Measurements from ENCODE around the gene SETD4. TPM values are rescaled to one million over a fixed set of nuclear protein-coding genes. Genes with fewer than 3 reads are reported as not detected.
A peak's percentile ranks its signal among the peaks of the same experiment; 100 is the strongest.

SETD4 gene
- total RNA-seq, 2 experiments from 2014 or later = 11.0 to 17.6 TPM

DNA sequence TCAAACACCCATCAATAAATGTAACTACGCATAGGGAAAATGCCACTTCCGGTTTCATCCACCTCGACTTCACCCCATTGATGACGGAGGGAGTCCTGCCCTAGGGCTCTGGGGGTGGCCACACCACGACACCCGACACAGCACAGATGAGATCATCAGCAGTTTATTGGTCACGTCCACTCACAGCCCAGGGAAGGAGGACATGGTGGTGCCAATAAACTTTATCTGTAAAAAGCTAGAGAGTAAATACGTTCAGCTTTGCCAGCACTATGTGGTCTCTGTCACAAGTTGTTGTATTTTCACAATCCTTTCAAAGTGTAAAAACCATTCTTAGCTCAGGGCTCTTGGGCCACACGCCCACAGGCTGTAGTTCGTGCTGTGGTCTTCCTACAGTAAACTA, 16.3 kb downstream of the SETD4 start:
- Mint-ChIP-seq H3K4me3 (no peak overlapping the region), H3K9me3 (ENCODE audit: low read depth) (no peaks in the 10 kb centered on the region), H3K27me3 (no peaks in the 10 kb centered on the region), H3K36me3 (ENCODE audit: low read depth) (peaks cover 44% of the 10 kb centered on the region), H3K27ac (no peak overlapping the region), H3K4me1 (peaks cover 4% of the 10 kb centered on the region)
- CTCF ChIA-PET = interaction anchor here (1.0 to 1.9 kb wide), 2 partner anchors 16 to 69 kb away, joined by 4 read pairs; no protein-coding TSS in a partner anchor
- POLR2A ChIA-PET = no interaction called here
- DNase-seq (no peak), ATAC-seq (no peak)
- intact Hi-C loops (cut with DNase I, micrococcal nuclease) = no loop called here

DNA sequence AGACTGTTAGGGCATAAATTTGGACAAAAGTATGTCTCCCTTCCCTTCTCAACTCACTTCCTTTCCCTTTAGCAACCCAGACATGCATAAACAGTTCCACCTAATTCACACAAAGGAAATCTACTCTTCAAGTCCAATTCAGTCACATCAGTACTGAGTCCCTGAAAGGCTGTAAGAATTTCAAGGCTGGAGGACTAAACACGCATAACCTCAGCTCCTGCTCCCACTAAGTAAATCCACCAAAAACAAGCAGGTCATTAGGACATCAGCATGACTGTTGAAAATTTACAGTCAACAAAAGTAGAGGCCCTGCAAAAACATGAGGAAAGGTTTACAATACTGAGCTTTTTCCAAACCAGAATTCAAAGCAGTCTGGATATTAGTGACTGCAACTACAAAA, 18.4 kb downstream of the SETD4 start:
- POLR2A ChIA-PET = no interaction called here
- peaks cover 38% of the 10 kb centered on the region for H3K36me3 Mint-ChIP-seq (ENCODE audit: low read depth)
- H3K27ac Mint-ChIP-seq = no peak overlapping the region
- no peaks in the 10 kb centered on the region for H3K4me1 Mint-ChIP-seq
- no peak for ATAC-seq
- intact Hi-C loops (cut with DNase I, micrococcal nuclease) = no loop called here
- H3K9me3 Mint-ChIP-seq (ENCODE audit: low read depth) = no peaks in the 10 kb centered on the region
- H3K27me3 Mint-ChIP-seq = no peaks in the 10 kb centered on the region
- no peak overlapping the region for H3K4me3 Mint-ChIP-seq
- CTCF ChIA-PET = interaction anchor here (0.7 to 1.3 kb wide), 3 partner anchors 14 to 70 kb away, joined by 3 read pairs; no protein-coding TSS in a partner anchor
- DNase-seq = no peak

DNA sequence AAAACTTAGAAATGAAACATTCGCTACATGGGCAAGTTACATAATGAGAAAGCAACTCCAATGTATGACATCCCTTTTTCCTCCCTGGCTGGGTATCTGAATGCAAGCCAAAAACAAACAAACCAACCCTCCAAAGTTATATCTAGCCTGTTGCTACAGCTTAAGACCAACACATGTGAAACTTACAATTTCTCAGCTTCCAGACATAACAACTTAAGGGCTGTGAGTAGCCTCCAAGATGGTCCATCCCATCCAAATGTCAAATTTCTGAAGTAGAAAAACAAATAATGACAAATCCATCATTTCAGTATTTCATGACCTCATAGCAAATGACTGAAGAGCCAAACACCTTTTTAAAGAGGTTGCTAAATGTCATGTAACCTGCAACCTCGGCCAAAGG, 19.9 kb downstream of the SETD4 start:
- ChIA-PET POLR2A (no interaction called here), CTCF (interaction anchor here (0.6 kb wide), 1 partner anchor 73 kb away, joined by 3 read pairs; no protein-coding TSS in a partner anchor)
- H3K27ac Mint-ChIP-seq = no peak overlapping the region
- H3K9me3 Mint-ChIP-seq (ENCODE audit: low read depth) = no peaks in the 10 kb centered on the region
- intact Hi-C loops (cut with DNase I, micrococcal nuclease) = no loop called here
- peaks cover 44% of the 10 kb centered on the region for H3K36me3 Mint-ChIP-seq (ENCODE audit: low read depth)
- H3K27me3 Mint-ChIP-seq = no peaks in the 10 kb centered on the region
- no peak for ATAC-seq
- no peak overlapping the region for H3K4me3 Mint-ChIP-seq
- DNase-seq = no peak
- H3K4me1 Mint-ChIP-seq = no peaks in the 10 kb centered on the region

DNA sequence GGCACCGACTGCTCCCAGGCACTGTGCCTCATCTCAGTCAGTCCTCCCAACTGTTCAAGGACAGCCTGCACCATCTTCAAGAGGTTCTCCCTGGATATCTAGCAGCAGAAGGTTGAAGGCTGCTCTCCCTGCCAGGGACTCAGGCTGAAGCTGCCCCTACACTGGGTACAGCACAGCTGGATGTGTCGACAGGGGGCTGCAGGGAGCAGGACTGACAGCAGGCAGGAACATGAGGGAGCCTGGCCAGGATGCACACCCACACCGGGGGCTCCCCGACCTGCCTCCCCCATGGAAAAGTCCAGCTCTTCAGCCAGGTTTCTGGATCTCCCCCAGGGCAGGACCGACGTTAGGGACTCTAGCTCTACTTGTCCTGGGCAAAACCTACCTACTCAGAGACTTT, 20.5 kb downstream of the SETD4 start:
- no peaks in the 10 kb centered on the region for H3K9me3 Mint-ChIP-seq (ENCODE audit: low read depth)
- ChIA-PET POLR2A (no interaction called here), CTCF (no interaction called here)
- no peak overlapping the region for H3K4me3 Mint-ChIP-seq
- H3K27me3 Mint-ChIP-seq = no peaks in the 10 kb centered on the region
- H3K36me3 Mint-ChIP-seq (ENCODE audit: low read depth) = peaks cover 45% of the 10 kb centered on the region
- DNase-seq (no peak), ATAC-seq (no peak)
- no peak overlapping the region for H3K27ac Mint-ChIP-seq
- H3K4me1 Mint-ChIP-seq = no peaks in the 10 kb centered on the region
- intact Hi-C loops (cut with DNase I, micrococcal nuclease) = no loop called here

DNA sequence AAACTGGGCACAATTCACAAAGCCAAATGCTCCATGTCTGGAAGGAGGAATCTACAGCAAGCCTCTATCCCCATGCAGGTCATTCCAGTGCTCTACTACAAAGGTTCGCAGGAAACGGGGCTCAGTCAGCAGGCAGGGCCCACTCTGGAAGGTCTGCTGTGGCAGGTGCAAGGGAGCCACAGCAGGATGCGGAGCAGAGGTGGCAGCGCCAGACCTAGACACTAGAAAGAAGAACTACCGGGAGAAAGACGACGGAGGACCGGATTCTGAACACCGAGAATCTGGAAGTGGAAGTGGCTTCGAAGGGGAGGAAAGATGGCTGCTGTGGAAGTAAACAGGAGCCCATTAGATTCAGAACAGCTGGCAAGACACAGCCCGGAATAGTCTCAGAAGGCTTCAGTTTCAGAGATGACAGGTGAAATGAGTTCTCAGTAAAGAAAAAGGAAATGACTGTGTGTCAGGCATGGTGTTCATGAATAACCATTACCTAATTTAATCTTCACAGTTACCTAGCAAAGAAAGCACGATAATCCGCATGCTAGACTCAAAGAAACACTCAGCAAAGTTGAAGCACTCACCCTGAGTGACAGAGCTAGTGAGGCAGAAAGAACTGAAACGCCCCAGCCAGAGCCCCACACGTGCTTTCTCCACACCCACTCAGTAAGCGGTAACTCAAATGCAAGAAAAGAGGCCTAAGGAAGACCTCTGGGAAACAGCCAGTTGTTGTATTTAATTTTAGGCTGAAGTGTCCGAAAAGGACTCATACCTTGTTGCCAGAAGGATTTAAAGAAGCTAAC, 21.4 kb downstream of the SETD4 start:
- ChIA-PET POLR2A (no interaction called here), CTCF (no interaction called here)
- DNase-seq (no peak), ATAC-seq (peak; percentile 23)
- H3K4me1 Mint-ChIP-seq = no peaks in the 10 kb centered on the region
- intact Hi-C loops (cut with DNase I, micrococcal nuclease) = no loop called here
- no peak overlapping the region for H3K27ac Mint-ChIP-seq
- no peaks in the 10 kb centered on the region for H3K9me3 Mint-ChIP-seq (ENCODE audit: low read depth)
- H3K4me3 Mint-ChIP-seq = no peak overlapping the region
- H3K27me3 Mint-ChIP-seq = no peaks in the 10 kb centered on the region
- H3K36me3 Mint-ChIP-seq (ENCODE audit: low read depth) = peaks cover 41% of the 10 kb centered on the region

DNA sequence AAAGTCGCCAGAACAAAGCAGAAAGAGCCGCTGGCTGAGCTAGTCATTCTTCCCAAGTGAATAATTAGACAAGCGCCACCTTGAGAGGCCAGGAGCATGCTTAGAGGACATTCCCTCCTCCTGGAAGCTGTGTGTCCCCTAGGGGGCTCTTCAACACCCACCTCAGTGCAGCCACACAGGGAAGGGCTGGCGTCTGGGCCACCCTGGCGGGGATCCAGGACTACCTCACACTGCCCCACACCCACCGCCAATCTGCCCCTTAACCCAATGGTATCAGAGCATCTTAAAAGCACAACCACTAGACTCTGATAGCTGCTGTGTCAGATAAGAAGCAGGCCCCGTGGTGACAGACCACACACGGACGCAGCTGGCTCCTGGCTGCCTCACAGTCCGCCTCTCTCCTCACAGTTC, 24.9 kb downstream of the SETD4 start:
- H3K27me3 Mint-ChIP-seq = no peaks in the 10 kb centered on the region
- H3K27ac Mint-ChIP-seq = no peak overlapping the region
- ATAC-seq (no peak), DNase-seq (no peak)
- H3K4me3 Mint-ChIP-seq = no peak overlapping the region
- ChIA-PET CTCF (no interaction called here), POLR2A (no interaction called here)
- no peaks in the 10 kb centered on the region for H3K4me1 Mint-ChIP-seq
- H3K36me3 Mint-ChIP-seq (ENCODE audit: low read depth) = peaks cover 26% of the 10 kb centered on the region
- intact Hi-C loops (cut with DNase I, micrococcal nuclease) = no loop called here
- H3K9me3 Mint-ChIP-seq (ENCODE audit: low read depth) = no peaks in the 10 kb centered on the region

DNA sequence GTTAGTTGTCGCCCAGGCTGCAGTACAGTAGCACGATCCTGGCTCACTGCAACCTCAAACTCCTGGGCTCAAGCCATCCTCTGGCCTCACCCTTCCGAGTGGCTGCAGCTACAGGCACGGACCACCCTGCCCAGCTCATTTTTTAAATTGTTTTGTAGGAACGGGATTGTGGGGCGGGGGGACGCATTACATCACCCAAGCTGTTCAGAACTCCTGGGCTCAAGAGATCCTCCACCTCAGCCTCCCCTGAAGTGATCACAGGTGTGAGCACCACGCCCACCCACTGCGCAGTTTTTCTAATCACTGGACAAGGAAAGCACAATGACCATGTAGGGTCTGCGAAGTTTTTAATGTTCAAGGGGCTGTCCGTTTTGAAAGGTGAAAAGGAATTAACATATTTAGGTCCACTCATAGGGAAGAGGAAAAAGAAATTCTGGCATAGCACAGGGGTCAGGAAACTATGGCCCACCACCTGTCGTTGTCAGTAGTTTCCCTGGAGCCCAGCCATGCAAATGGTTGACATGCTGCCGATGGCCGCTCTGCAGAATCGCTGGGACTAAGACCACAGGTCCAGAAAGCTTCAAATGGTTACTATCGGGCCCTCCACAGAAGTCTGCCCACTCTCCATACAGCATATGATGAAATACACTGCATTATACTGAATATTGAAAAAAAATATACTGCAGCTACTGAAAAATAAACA, 26.0 kb downstream of the SETD4 start:
- H3K4me1 Mint-ChIP-seq = no peaks in the 10 kb centered on the region
- H3K4me3 Mint-ChIP-seq = no peak overlapping the region
- CTCF ChIA-PET = interaction anchor here (0.6 to 1.2 kb wide), 2 partner anchors 12 to 1407 kb away, joined by 3 to 4 read pairs; no protein-coding TSS in a partner anchor
- no peaks in the 10 kb centered on the region for H3K27me3 Mint-ChIP-seq
- no peak for DNase-seq
- POLR2A ChIA-PET = interaction anchor here (0.6 kb wide), 1 partner anchor 133 kb away, joined by 3 read pairs; no protein-coding TSS in a partner anchor
- peak overlapping the region; percentile 10 for H3K27ac Mint-ChIP-seq
- no peaks in the 10 kb centered on the region for H3K9me3 Mint-ChIP-seq (ENCODE audit: low read depth)
- intact Hi-C loops (cut with DNase I, micrococcal nuclease) = loop anchor here in 1 of 2 experiments (5.0 kb wide), 1 partner anchor 1312 kb away; no protein-coding TSS in a partner anchor
- peaks cover 22% of the 10 kb centered on the region for H3K36me3 Mint-ChIP-seq (ENCODE audit: low read depth)
- ATAC-seq = no peak

DNA sequence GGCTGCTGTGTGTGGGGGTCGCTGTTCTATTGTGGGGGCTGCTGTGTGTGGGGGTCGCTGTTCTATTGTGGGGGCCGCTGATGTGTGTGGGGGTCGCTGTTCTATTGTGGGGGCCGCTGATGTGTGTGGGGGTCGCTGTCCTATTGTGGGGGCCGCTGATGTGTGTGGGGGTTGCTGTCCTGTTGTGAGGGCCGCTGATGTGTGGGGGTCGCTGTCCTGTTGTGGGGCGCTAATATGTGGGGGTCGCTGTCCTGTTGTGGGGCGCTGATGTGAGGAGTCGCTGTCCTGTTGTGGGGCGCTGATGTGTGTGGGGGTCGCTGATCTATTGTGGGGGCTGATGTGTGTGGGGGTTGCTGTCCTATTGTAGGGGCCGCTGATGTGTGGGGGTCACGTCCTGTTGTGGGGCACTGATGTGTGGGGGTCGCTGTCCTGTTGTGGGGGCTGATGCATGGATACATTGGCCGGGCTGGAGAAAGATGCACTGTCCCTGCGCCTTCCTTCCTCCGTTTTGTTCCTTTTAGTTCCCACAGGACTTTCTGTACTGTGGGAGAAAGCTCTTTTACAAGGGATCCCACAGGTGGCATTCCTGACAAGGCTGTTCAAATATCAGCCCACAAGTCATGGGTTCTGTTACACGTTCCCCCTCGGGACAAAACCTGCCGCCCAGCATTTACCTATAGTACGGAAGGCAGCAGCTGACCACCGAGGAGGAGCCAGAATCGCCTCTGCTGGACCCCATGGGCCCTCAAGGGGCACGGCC, 27.5 kb downstream of the SETD4 start:
- no peak for ATAC-seq

DNA sequence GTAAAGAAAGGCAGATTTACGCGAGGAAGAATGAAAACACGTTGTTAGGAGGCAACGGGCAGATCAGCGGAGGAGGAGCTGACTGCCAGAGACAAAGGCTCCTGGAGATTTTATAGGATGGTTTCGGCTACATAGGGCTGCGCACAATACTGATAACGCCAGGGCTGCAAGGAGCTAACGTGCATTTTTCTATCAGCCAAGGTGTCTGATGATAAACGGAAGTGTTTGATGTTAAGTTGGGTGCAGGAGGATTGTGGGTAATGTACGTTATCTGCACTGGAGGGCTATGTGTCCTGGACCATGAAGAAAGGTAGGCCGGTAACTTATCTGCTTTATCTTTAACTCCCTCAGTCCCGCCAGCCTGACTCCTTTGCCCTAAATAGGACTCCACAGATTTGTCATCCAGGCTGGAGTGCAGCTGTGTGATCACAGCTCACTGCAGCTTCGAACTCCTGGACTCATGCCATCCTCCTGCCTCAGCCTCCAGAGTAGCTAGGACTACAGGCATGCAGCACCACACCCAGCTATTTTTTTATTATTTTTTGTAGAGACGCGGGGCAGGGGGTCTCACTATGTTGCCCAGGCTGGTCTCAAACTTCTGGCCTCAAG, 29.6 kb downstream of the SETD4 start:
- Mint-ChIP-seq H3K4me1 (peaks cover 5% of the 10 kb centered on the region), H3K9me3 (ENCODE audit: low read depth) (no peaks in the 10 kb centered on the region), H3K4me3 (no peak overlapping the region), H3K36me3 (ENCODE audit: low read depth) (peaks cover 5% of the 10 kb centered on the region), H3K27me3 (no peaks in the 10 kb centered on the region), H3K27ac (no peak overlapping the region)
- POLR2A ChIA-PET = interaction anchor here (0.7 kb wide), 1 partner anchor 50 kb away, joined by 9 read pairs; no protein-coding TSS in a partner anchor
- intact Hi-C loops (cut with DNase I, micrococcal nuclease) = loop anchor here in 1 of 2 experiments (5.0 kb wide), 1 partner anchor 1308 kb away; no protein-coding TSS in a partner anchor
- DNase-seq (no peak), ATAC-seq (no peak)
- CTCF ChIA-PET = interaction anchor here (0.6 to 1.6 kb wide), 8 partner anchors 20 to 1285 kb away, joined by 3 to 5 read pairs (median 3); no protein-coding TSS in a partner anchor

More for the DNA sequence above, 27.5 kb downstream of the SETD4 start:
- Mint-ChIP-seq H3K36me3 (ENCODE audit: low read depth) (peaks cover 12% of the 10 kb centered on the region), H3K4me1 (peaks cover 5% of the 10 kb centered on the region), H3K27me3 (no peaks in the 10 kb centered on the region), H3K27ac (no peak overlapping the region), H3K4me3 (no peak overlapping the region), H3K9me3 (ENCODE audit: low read depth) (no peaks in the 10 kb centered on the region)
- CTCF ChIA-PET = no interaction called here
- intact Hi-C loops (cut with DNase I, micrococcal nuclease) = loop anchor here in 1 of 2 experiments (5.0 kb wide), 1 partner anchor 1311 kb away; no protein-coding TSS in a partner anchor
- DNase-seq = no peak
- POLR2A ChIA-PET = no interaction called here

DNA sequence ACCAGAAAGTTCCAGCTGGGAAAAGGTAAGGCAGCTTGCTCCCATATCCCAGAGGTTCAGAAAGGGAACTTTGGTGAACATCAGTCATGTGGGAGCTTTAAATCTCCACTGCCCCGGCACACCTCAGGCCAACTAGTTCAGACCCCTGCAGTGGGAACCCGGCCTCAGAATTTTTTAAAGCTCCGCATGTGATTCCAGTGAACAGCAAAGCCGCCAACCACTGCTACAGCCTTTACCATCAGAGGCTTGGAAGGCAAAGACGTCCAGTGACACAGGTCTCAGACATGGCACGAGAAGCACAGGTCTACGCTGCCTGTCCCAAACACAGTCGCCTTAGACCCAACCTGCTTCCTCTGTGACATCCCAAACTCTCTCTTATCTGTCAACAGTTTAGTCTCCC, 31.0 kb downstream of the SETD4 start:
- H3K36me3 Mint-ChIP-seq (ENCODE audit: low read depth) = no peaks in the 10 kb centered on the region
- no peaks in the 10 kb centered on the region for H3K27me3 Mint-ChIP-seq
- no peaks in the 10 kb centered on the region for H3K9me3 Mint-ChIP-seq (ENCODE audit: low read depth)
- ATAC-seq (no peak), DNase-seq (no peak)
- intact Hi-C loops (cut with DNase I, micrococcal nuclease) = loop anchor here (2.0 to 10.0 kb wide), 5 partner anchors 185 to 1337 kb away; no protein-coding TSS in a partner anchor
- ChIA-PET CTCF (interaction anchor here (0.6 to 2.3 kb wide), 13 partner anchors 15 to 1363 kb away, joined by 3 to 9 read pairs (median 4); partner anchors contain the start of genes CBR1 and SETD4), POLR2A (no interaction called here)
- H3K4me3 Mint-ChIP-seq = no peak overlapping the region
- H3K4me1 Mint-ChIP-seq = peaks cover 5% of the 10 kb centered on the region
- H3K27ac Mint-ChIP-seq = no peak overlapping the region

All from activated CD4-positive, alpha-beta T cell treated with anti-CD3 and anti-CD28 coated beads for 36 hours (primary cell).